Astrocyte (in vitro differentiated cells and primary cell): ENCODE results near the gene TEAD4. TPM values are rescaled to one million over a fixed set of nuclear protein-coding genes. Genes with fewer than 3 reads are reported as not detected.

Experiments
- DNase-seq: peaks from one replicate; pipeline ENCODE4 v3.0.0-alpha.2; 2010; ENCODE audit warnings: low read depth
- FAIRE-seq: peaks from 2 replicates; lab custom pipeline; 2011; peaks lifted over from hg19 to GRCh38; lab: Jason Lieb, UNC
- H2AFZ ChIP-seq: 2 replicates; pipeline ENCODE4 v1.6.0; 2012; ENCODE audit warnings: low read depth, low read length, inconsistent platforms
- H3K27ac ChIP-seq: 2 replicates; pipeline ENCODE4 v1.5.1; 2011; ENCODE audit warnings: low read depth, low read length, inconsistent platforms
- H3K27me3 ChIP-seq: 2 replicates; pipeline ENCODE4 v1.6.0; 2011; ENCODE audit warnings: low read length, inconsistent platforms; ENCODE audit not compliant: insufficient read depth
- H3K36me3 ChIP-seq: 2 replicates; pipeline ENCODE4 v1.5.1; 2011; ENCODE audit warnings: low read length, inconsistent platforms; ENCODE audit not compliant: insufficient read depth
- H3K4me1 ChIP-seq: 2 replicates; pipeline ENCODE4 v1.5.1; 2011; ENCODE audit warnings: low read length, inconsistent platforms; ENCODE audit not compliant: insufficient read depth
- H3K4me2 ChIP-seq: 2 replicates; pipeline ENCODE4 v1.6.0; 2012; ENCODE audit warnings: low read length, inconsistent platforms
- H3K4me3 ChIP-seq: 2 replicates; pipeline ENCODE4 v1.5.1; 2011; ENCODE audit warnings: low read depth, mild to moderate bottlenecking, low read length, inconsistent platforms; ENCODE audit not compliant: insufficient read depth
- H3K79me2 ChIP-seq: 2 replicates; pipeline ENCODE4 v1.6.0; 2012; ENCODE audit warnings: mild to moderate bottlenecking, low read length, inconsistent platforms; ENCODE audit not compliant: insufficient read depth
- H3K9ac ChIP-seq: 2 replicates; pipeline ENCODE4 v1.6.0; 2012; ENCODE audit warnings: mild to moderate bottlenecking, low read length, inconsistent platforms
- H3K9me3 ChIP-seq: 2 replicates; pipeline ENCODE4 v1.5.1; 2012; ENCODE audit warnings: low read depth, mild to moderate bottlenecking, low read length, inconsistent platforms; ENCODE audit not compliant: insufficient read depth
- H4K20me1 ChIP-seq: 2 replicates; pipeline ENCODE4 v1.6.0; 2012; ENCODE audit warnings: low read length, inconsistent platforms; ENCODE audit not compliant: insufficient read depth
- H3K27ac Mint-ChIP-seq: one replicate; pipeline ENCODE4 v1.8.0; 2021; ENCODE audit warnings: mild to moderate bottlenecking, mixed read lengths; ENCODE audit not compliant: unreplicated experiment
- H3K27me3 Mint-ChIP-seq: one replicate; pipeline ENCODE4 v1.8.0; 2021; ENCODE audit warnings: low read depth, mixed read lengths; ENCODE audit not compliant: unreplicated experiment
- H3K36me3 Mint-ChIP-seq: one replicate; pipeline ENCODE4 v1.8.0; 2021; ENCODE audit warnings: low read depth, mixed read lengths; ENCODE audit not compliant: unreplicated experiment
- H3K4me1 Mint-ChIP-seq: one replicate; pipeline ENCODE4 v1.8.0; 2021; ENCODE audit warnings: low read depth, mixed read lengths; ENCODE audit not compliant: unreplicated experiment
- H3K4me3 Mint-ChIP-seq: one replicate; pipeline ENCODE4 v1.8.0; 2021; ENCODE audit warnings: mild to moderate bottlenecking, moderate library complexity, mixed read lengths; ENCODE audit not compliant: unreplicated experiment
- H3K9me3 Mint-ChIP-seq: one replicate; pipeline ENCODE4 v1.8.0; 2021; ENCODE audit warnings: mild to moderate bottlenecking, mixed read lengths; ENCODE audit not compliant: unreplicated experiment
- CTCF ChIP-seq: IDR thresholded peaks from 2 replicates; pipeline ENCODE4 v1.5.1; 2011; ENCODE audit warnings: low read depth, mild to moderate bottlenecking, inconsistent platforms, low read length, moderate library complexity; ENCODE audit not compliant: insufficient read depth
- EZH2 ChIP-seq: IDR thresholded peaks from 2 replicates; pipeline ENCODE4 v1.6.1; 2012; ENCODE audit warnings: mild to moderate bottlenecking, low read length, inconsistent platforms; ENCODE audit not compliant: insufficient read depth
- total RNA-seq: library from RNA; stranded (reverse); gene quantifications from 2 replicates; pipeline ENCODE4 v1.2.1, GENCODE V29; 2021

The TEAD4 gene
- total RNA-seq, 1 donor from 2014 or later, result 19.1 TPM

GRCh38 chr12:3073438-3074250 is 114.4 kb downstream of the TEAD4 start:
- Mint-ChIP-seq H3K27me3 (peaks cover 6% of the 10 kb centered on the region), H3K4me3 (no peak overlapping the region), H3K4me1 (peaks cover 13% of the 10 kb centered on the region), H3K27ac (no peak overlapping the region), H3K9me3 (no peaks in the 10 kb centered on the region), H3K36me3 (peaks cover 2% of the 10 kb centered on the region)
- FAIRE-seq (peak; percentile 39), DNase-seq (peak; percentile 79)
- no peaks in the 10 kb centered on the region for H3K9me3 ChIP-seq
- H3K27ac ChIP-seq, result no peak overlapping the region
- no peaks in the 10 kb centered on the region for H3K27me3 ChIP-seq
- no peak overlapping the region for H3K4me3 ChIP-seq
- H2AFZ ChIP-seq, result no peak overlapping the region
- H3K4me1 ChIP-seq, result peaks cover 29% of the 10 kb centered on the region
- no peaks in the 10 kb centered on the region for H3K36me3 ChIP-seq
- peak overlapping the region; percentile 12 for H3K9ac ChIP-seq
- TF ChIP-seq EZH2 (no peak), CTCF (peak; percentile 100)
- peaks cover 8% of the 10 kb centered on the region for H4K20me1 ChIP-seq
- peak overlapping the region; percentile 53 for H3K4me2 ChIP-seq
- peaks cover 11% of the 10 kb centered on the region for H3K79me2 ChIP-seq

- Mint-ChIP-seq H3K4me1 (peaks cover 13% of the 10 kb centered on the region), H3K27me3 (peaks cover 3% of the 10 kb centered on the region), H3K36me3 (peaks cover 2% of the 10 kb centered on the region), H3K9me3 (no peaks in the 10 kb centered on the region), H3K4me3 (peak overlapping the region; percentile 21), H3K27ac (no peak overlapping the region)
- Histone ChIP-seq H3K4me3 (no peak overlapping the region), H3K27me3 (no peaks in the 10 kb centered on the region), H3K79me2 (peaks cover 21% of the 10 kb centered on the region), H2AFZ (no peak overlapping the region), H3K9me3 (no peaks in the 10 kb centered on the region), H3K9ac (no peak overlapping the region), H3K4me2 (no peak overlapping the region), H4K20me1 (peaks cover 8% of the 10 kb centered on the region), H3K27ac (no peak overlapping the region), H3K4me1 (peaks cover 30% of the 10 kb centered on the region), H3K36me3 (no peaks in the 10 kb centered on the region)
- DNase-seq (no peak), FAIRE-seq (no peak)
- TF ChIP-seq EZH2 (no peak), CTCF (no peak)
Measured at GRCh38 chr12:3075315-3075714, 116.1 kb downstream of the TEAD4 start.
